HG02973 (cell line): ENCODE data around the gene ASCC1.

ENCODE experiments used
- ATAC-seq: cut with Tn5 transposase; IDR thresholded peaks from one replicate; pipeline ENCODE4 v1.9.1; 2021; ENCODE audit warnings: moderate library complexity; ENCODE audit not compliant: unreplicated experiment

ASCC1 gene, protein sequence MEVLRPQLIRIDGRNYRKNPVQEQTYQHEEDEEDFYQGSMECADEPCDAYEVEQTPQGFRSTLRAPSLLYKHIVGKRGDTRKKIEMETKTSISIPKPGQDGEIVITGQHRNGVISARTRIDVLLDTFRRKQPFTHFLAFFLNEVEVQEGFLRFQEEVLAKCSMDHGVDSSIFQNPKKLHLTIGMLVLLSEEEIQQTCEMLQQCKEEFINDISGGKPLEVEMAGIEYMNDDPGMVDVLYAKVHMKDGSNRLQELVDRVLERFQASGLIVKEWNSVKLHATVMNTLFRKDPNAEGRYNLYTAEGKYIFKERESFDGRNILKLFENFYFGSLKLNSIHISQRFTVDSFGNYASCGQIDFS

GRCh38 chr10:72215611-72216549 is at the start of gene ASCC1, which contains the start of gene ANAPC16:
ASCC1 (minus strand) TSS chr10:72216276; CDS start chr10:72213298, 2,978 bp downstream.
ANAPC16 (plus strand) TSS chr10:72216012; CDS start chr10:72223915, 7,903 bp downstream.
- ATAC-seq, result peak; percentile 65

DNA sequence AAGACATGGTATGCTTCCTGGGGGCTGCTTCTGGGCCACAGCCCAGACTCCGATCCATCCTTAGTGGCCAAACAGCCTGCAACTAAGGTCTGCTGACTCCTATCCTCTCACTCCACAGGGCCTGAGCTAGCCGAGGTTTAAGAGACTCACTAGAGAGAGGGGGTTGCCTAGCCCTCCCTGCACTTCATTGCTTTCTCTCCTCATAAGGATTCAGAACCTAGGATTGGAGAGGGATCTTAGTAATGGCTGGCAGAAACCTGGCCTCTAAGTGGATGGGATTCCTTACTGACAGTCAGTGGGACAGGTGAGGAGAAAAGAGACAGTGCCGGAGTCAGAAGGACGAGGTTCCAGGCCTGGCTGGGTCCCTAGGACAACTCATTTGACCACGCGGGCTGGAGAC is 49.4 kb upstream of the ASCC1 start:
- no peak for ATAC-seq

DNA sequence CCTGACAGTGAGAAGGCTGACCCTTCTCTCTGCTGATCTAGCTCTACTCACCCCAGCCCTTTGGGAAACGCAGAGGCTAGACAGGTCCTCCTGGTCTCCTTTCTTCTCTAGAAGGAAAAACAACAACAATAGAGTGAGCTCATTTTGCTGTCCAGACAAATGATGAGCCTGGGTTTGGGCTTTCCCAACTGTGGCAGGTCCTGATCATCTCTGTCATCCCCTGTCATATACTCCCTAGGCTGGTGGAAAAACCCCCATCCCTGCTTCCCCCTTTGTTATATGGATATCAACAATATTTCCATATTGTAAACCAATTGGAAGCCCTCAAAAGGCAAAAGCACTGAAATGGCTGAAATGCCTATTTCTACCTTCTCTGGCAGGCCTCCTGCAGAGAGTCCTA is 48.5 kb upstream of the ASCC1 start:
- ATAC-seq, result no peak

GRCh38 chr10:72263613-72264241 is 47.7 kb upstream of the ASCC1 start:
- no peak for ATAC-seq

GRCh38 chr10:72261784-72262404 is 45.8 kb upstream of the ASCC1 start:
- ATAC-seq, result no peak

- ATAC-seq, result peak; percentile 42
Measured at GRCh38 chr10:72260976-72261783, 45.1 kb upstream of the ASCC1 start.

DNA sequence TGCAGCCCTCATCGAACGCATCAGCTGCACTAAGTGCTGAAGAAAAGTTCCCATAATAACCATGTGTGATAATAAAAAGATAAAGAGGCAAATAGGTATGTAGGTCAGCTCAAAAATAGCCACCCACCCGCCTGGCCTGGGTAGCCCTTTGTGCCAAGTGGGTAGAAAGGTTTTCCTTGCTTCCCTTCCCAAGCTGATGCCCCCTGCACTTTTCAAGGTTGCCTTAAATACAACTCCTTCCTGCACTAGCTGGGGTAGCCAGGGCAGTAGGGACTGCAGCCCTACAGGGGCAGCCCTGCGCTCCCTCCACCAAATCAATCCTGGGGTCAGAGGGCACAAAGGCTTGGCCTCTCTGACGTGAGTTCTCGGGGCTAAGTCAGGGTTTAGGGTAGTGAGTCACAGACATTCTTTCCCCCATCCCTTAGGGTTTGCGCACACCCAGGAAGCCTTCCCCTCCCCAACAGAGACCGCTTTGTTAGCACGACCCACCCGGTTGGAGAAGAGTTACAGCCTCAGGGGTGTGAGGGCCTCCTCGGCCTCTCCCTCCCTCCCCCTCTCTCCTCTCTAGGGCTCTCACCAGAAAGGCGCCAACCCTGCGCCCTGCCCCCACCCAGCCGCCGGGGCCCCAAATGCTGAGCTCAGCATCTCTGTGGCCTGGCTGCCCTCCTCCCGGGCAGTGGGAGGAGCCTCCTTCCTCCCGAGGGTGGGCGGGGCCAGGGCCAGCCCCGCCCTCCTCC is 44.3 kb upstream of the ASCC1 start:
- peak; percentile 47 for ATAC-seq

GRCh38 chr10:72259491-72260238 is 43.6 kb upstream of the ASCC1 start:
- no peak for ATAC-seq

DNA sequence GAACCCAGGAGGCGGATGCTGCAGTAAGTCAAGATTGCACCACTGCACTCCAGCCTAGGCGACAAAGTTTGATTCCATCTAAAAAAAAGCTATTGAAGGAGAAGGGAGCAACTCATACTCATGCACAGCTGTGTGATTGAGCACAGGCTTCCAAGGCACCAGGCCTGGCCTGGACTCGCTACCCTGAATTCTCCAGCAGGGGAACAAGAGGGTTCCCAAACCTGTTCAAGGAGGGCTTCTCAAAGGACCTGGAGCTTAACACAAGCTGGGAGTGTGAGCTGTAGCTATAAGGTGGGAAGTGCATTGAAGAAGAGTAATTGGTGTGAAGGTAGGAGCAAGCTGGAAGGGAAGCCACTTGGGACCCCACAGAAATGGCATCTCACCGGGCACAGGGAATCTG is 42.5 kb upstream of the ASCC1 start:
- ATAC-seq, result no peak

- ATAC-seq, result no peak
Measured at GRCh38 chr10:72257051-72257892, 41.2 kb upstream of the ASCC1 start.

GRCh38 chr10:72255977-72256729 is 40.1 kb upstream of the ASCC1 start:
- no peak for ATAC-seq

DNA sequence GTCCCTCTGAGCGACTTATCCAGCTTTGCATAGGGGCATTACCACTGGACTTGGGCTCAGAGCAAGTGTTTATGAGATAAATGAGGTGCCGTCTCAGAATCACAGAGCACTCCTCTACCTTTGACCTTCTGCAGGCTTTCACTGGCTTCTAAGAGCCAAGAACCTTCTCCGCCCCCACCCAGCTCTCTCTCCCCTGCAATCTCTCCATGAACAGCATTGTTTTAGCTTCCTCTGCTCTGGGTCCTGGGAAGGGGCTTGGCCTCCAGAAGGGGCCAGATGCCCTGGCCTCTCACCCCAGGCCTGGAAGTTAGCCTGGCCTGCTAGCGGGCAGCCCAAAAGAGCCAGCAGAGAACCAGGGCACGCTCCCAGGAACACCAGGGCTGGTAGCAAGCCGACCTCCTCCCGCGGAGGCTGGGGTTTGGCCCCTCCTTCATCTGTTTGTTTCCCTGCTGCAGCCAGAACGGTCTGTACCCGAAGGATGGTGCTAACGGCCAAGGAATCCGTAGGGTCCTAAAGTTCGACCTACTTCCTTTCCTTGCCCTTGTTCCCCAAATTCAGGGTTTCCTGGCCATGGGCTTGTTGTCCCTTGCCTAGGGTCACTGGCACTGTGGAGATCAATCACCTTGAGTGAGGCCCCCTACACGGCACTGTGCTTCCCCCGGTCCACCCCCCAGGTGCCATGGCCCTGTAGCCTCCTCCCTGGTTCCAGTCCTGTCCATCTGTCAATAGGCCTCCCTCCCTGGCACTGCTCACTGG is 38.9 kb upstream of the ASCC1 start:
- no peak for ATAC-seq

DNA sequence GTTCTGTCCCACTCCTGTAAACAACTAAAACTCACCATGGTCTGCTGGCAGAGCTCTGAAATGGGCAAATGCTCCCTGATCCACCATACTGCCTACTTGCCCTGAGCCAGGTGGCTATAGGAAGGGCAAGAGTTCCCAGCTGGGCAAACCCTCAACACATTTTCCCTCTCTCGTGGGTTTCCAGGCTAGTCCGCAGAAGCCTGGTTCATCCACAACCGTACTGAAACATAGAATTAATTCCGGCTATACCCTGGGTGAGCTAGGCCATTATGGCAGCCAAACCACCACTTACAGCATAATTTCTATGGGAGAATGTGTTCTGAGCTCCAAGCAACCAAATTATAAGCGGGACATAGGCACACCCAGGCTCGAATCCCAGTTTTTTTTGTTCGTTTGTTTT is 37.5 kb upstream of the ASCC1 start:
- no peak for ATAC-seq

GRCh38 chr10:72252972-72253371 is 36.9 kb upstream of the ASCC1 start:
- no peak for ATAC-seq

- no peak for ATAC-seq
Measured at GRCh38 chr10:72251635-72252034, 35.6 kb upstream of the ASCC1 start.

GRCh38 chr10:72250666-72251065 is 34.6 kb upstream of the ASCC1 start:
- ATAC-seq, result no peak
